HCT116 (cell line): ENCODE results near the gene SH3PXD2A. TPM values are rescaled to one million over a fixed set of nuclear protein-coding genes. Genes with fewer than 3 reads are reported as not detected.
"Not testable (repeated sequence)": the region's sequence is repeated elsewhere in the genome, so short reads cannot be mapped to it uniquely, and the experiment has no call there.

ENCODE experiments used
- ATAC-seq: fragments of 200-7000 bp; cut with Tn5 transposase; 2 replicates; pipeline ENCODE4 v1.9.1; 2020; ENCODE audit warnings: mild to moderate bottlenecking, moderate library complexity
- BruUV-seq: library from RNA; stranded (reverse); fragments of 400-500 nt; replicated peaks from 2 replicates; lab custom pipeline; 2021; lab: Mats Ljungman, UMichigan
- CTCF ChIA-PET: fragments of 300-600 bp; sonication (Branson Sonifier 250); formaldehyde crosslinking; loops from one replicate; lab custom pipeline; 2021; ENCODE audit warnings: antibody characterized with exemption; lab: Charles Lee
- POLR2A ChIA-PET: fragments of 300-600, 350-600 bp; sonication (Branson Sonifier 250); formaldehyde crosslinking; loops from one replicate; lab custom pipeline; 2021; ENCODE audit warnings: antibody characterized with exemption; lab: Charles Lee
- RAD21 ChIA-PET, 2 experiments: fragments of 300-600 bp; sonication (Branson Sonifier 250); formaldehyde crosslinking; loops; one replicate each; lab custom pipeline; 2023; ENCODE audit warnings: low total read pairs in 2 of 2; ENCODE audit not compliant: uncharacterized antibody in 2 of 2, unreplicated experiment in 2 of 2, low non-redundant PET in 1 of 2; lab: Charles Lee
- DNase-seq: peaks from one replicate; pipeline ENCODE4 v3.0.0-alpha.2; 2010; ENCODE audit warnings: low read depth, low spot score
- H2AFZ ChIP-seq: fragments of 200-600 bp; shearing (Covaris generic), sonication (generic); 2 replicates; pipeline ENCODE4 v1.6.1; 2017; ENCODE audit warnings: low read depth, mixed run types, mixed read lengths, antibody characterized with exemption, low read length; ENCODE audit not compliant: poor library complexity, severe bottlenecking
- H3K27ac ChIP-seq: 2 replicates; pipeline ENCODE4 v1.5.1; 2012; ENCODE audit warnings: low read depth, low read length
- H3K27me3 ChIP-seq: fragments of 200-600 bp; sonication (generic); 2 replicates; pipeline ENCODE4 v1.6.1; 2016; ENCODE audit warnings: mixed run types, low read length, mixed read lengths; ENCODE audit not compliant: insufficient read depth
- H3K36me3 ChIP-seq, 2 experiments: fragments of 200-500 bp in 1 of 2; fragments of 200-600 bp in 1 of 2; sonication (Bioruptor generic) in 1 of 2; sonication (generic) in 1 of 2; 2 replicates each; pipeline versions ENCODE4 v1.5.1 to v1.6.1; 2014 to 2016; ENCODE audit warnings: low read length in 2 of 2, inconsistent platforms in 1 of 2, mixed read lengths in 1 of 2, mixed run types in 1 of 2; ENCODE audit not compliant: insufficient read depth in 2 of 2, control insufficient read depth in 1 of 2
- H3K4me1 ChIP-seq, 2 experiments: fragments of 200-600 bp in 1 of 2; sonication (generic) in 1 of 2; 2 replicates each; pipeline versions ENCODE4 v1.5.1 to v1.6.1; 2012 to 2017; ENCODE audit warnings: low read length in 2 of 2, inconsistent platforms in 1 of 2, mild to moderate bottlenecking in 1 of 2, mixed read lengths in 1 of 2, mixed run types in 1 of 2, moderate library complexity in 1 of 2; ENCODE audit not compliant: insufficient read depth in 2 of 2, control insufficient read depth in 1 of 2
- H3K4me2 ChIP-seq: fragments of 200-600 bp; sonication (generic); 2 replicates; pipeline ENCODE4 v1.6.1; 2017; ENCODE audit warnings: mixed run types, low read length, mixed read lengths
- H3K4me3 ChIP-seq, 2 experiments: fragments of 200-600 bp in 1 of 2; sonication (generic) in 1 of 2; replicated peaks in 1 of 2; 2 replicates each; pipeline ENCODE4 v1.5.1; 2011 to 2016; ENCODE audit warnings: low read length in 2 of 2, control low read depth in 1 of 2, low read depth in 1 of 2, mild to moderate bottlenecking in 1 of 2, mixed read lengths in 1 of 2, mixed run types in 1 of 2
- H3K79me2 ChIP-seq: fragments of 200-600 bp; sonication (generic); 2 replicates; pipeline ENCODE4 v1.6.1; 2017; ENCODE audit warnings: mild to moderate bottlenecking, mixed run types, low read length, moderate library complexity, mixed read lengths; ENCODE audit not compliant: insufficient read depth
- H3K9ac ChIP-seq: fragments of 200-600 bp; sonication (generic); 2 replicates; pipeline ENCODE4 v1.6.1; 2016; ENCODE audit warnings: low read length, mixed read lengths
- H3K9me2 ChIP-seq: fragments of 200-600 bp; sonication (generic), shearing (Covaris generic); 2 replicates; pipeline ENCODE4 v1.6.1; 2017; ENCODE audit warnings: mixed run types, mild to moderate bottlenecking, moderate library complexity; ENCODE audit not compliant: insufficient read depth
- H3K9me3 ChIP-seq, 2 experiments: fragments of 200-500 bp in 1 of 2; fragments of 200-600 bp in 1 of 2; sonication (Bioruptor generic) in 1 of 2; sonication (generic) in 1 of 2; 2 replicates each; pipeline ENCODE4 v1.6.1; 2014 to 2017; ENCODE audit warnings: low read length in 2 of 2, mixed read lengths in 2 of 2, inconsistent platforms in 1 of 2, low read depth in 1 of 2, mild to moderate bottlenecking in 1 of 2, mixed run types in 1 of 2, moderate library complexity in 1 of 2; ENCODE audit not compliant: control insufficient read depth in 1 of 2, insufficient read depth in 1 of 2
- H4K20me1 ChIP-seq: fragments of 200-600 bp; sonication (generic), shearing (Covaris generic); 2 replicates; pipeline ENCODE4 v1.6.1; 2017; ENCODE audit warnings: mixed run types, mild to moderate bottlenecking, moderate library complexity; ENCODE audit not compliant: insufficient read depth
- CEBPB ChIP-seq: IDR thresholded peaks from 2 replicates; pipeline ENCODE4 v1.6.1; 2012; ENCODE audit warnings: low read depth
- FOSL1 ChIP-seq: IDR thresholded peaks from 2 replicates; pipeline ENCODE4 v1.6.1; 2012; ENCODE audit warnings: low read depth
- JUND ChIP-seq: IDR thresholded peaks from 2 replicates; pipeline ENCODE4 v1.6.1; 2012
- POLR2A ChIP-seq: IDR thresholded peaks from 2 replicates; pipeline ENCODE4 v1.7.0; 2011; ENCODE audit warnings: borderline replicate concordance; ENCODE audit not compliant: insufficient read depth, insufficient read length; ENCODE audit errors: extremely low read depth
- SRF ChIP-seq: IDR thresholded peaks from 2 replicates; pipeline ENCODE4 v1.6.1; 2012; ENCODE audit warnings: low read depth
- YY1 ChIP-seq: IDR thresholded peaks from 2 replicates; pipeline ENCODE4 v1.6.1; 2011; ENCODE audit warnings: low read length, low read depth, moderate library complexity, mild to moderate bottlenecking; ENCODE audit not compliant: insufficient replicate concordance; ENCODE audit errors: extremely low read depth
- intact Hi-C: fragments of 100-400 bp; cut with micrococcal nuclease; formaldehyde crosslinking; loops from 2 replicates; pipeline ENCODE4 v1.10.0; 2022
- total RNA-seq: library from RNA; stranded (reverse); gene quantifications from one replicate; pipeline ENCODE4 v1.2.1, GENCODE V29; 2021; ENCODE audit not compliant: unreplicated experiment

SH3PXD2A gene
- total RNA-seq, 1 experiment from 2014 or later, result 8.7 TPM

GRCh38 chr10:103731026-103731425, 124.3 kb downstream of the SH3PXD2A start:
- ATAC-seq, BruUV-seq, intact Hi-C loops: not testable (repeated sequence)

GRCh38 chr10:103729851-103730250, 125.5 kb downstream of the SH3PXD2A start:
- H3K4me2 ChIP-seq, result no peak overlapping the region
- no TSS peak for BruUV-seq
- DNase-seq (no peak), ATAC-seq (no peak)
- no peaks in the 10 kb centered on the region for H3K36me3 ChIP-seq
- no peaks in the 10 kb centered on the region for H3K27me3 ChIP-seq
- no peak overlapping the region for H3K4me3 ChIP-seq
- H3K9ac ChIP-seq, result no peak overlapping the region
- H3K27ac ChIP-seq, result no peak overlapping the region
- ChIA-PET RAD21 (no interaction called here), CTCF (interaction anchor here (1.1 kb wide), 1 partner anchor 24 kb away, joined by 4 read pairs; no protein-coding TSS in a partner anchor), POLR2A (no interaction called here)
- H4K20me1 ChIP-seq, result no peaks in the 10 kb centered on the region
- H3K9me3 ChIP-seq, result no peaks in the 10 kb centered on the region
- no peaks in the 10 kb centered on the region for H3K9me2 ChIP-seq
- intact Hi-C loops, result no loop called here
- H2AFZ ChIP-seq, result no peak overlapping the region
- peaks cover 0 to 17% of the 10 kb centered on the region in 2 experiments; a peak in 2 of 4 replicates for H3K4me1 ChIP-seq
- no peak for TF ChIP-seq YY1
- no peak for TF ChIP-seq CEBPB
- no peak for TF ChIP-seq FOSL1
- no peak for TF ChIP-seq JUND
- TF ChIP-seq POLR2A, result no peak
- no peak for TF ChIP-seq SRF
- no peaks in the 10 kb centered on the region for H3K79me2 ChIP-seq

More at GRCh38 chr10:103731026-103731425, 124.3 kb downstream of the SH3PXD2A start:
- H3K9me3 ChIP-seq, CTCF ChIA-PET, POLR2A ChIA-PET, H2AFZ ChIP-seq, H3K27ac ChIP-seq, DNase-seq, H3K4me2 ChIP-seq, H3K9me2 ChIP-seq, H3K4me3 ChIP-seq, H4K20me1 ChIP-seq, RAD21 ChIA-PET, H3K79me2 ChIP-seq, H3K27me3 ChIP-seq, H3K9ac ChIP-seq, H3K36me3 ChIP-seq: not testable (repeated sequence)
- H3K4me1 ChIP-seq, result peaks cover 0 to 17% of the 10 kb centered on the region in 2 experiments; a peak in 2 of 4 replicates
